Osteocyte (in vitro differentiated cells): ENCODE results near the gene STPG1. TPM values are rescaled to one million over a fixed set of nuclear protein-coding genes. Genes with fewer than 3 reads are reported as not detected.

ENCODE experiments used
- DNase-seq: peaks from one replicate; pipeline ENCODE4 v3.0.0; 2021; ENCODE audit warnings: mixed read lengths; ENCODE audit not compliant: unreplicated experiment; ENCODE audit errors: extremely low spot score
- H3K27ac Mint-ChIP-seq: one replicate; pipeline ENCODE4 v1.8.0; 2021; ENCODE audit warnings: mild to moderate bottlenecking, mixed read lengths; ENCODE audit not compliant: unreplicated experiment
- H3K27me3 Mint-ChIP-seq: one replicate; pipeline ENCODE4 v1.8.0; 2021; ENCODE audit warnings: mixed read lengths; ENCODE audit not compliant: unreplicated experiment
- H3K36me3 Mint-ChIP-seq: one replicate; pipeline ENCODE4 v1.8.0; 2021; ENCODE audit warnings: mixed read lengths; ENCODE audit not compliant: unreplicated experiment
- H3K4me1 Mint-ChIP-seq: one replicate; pipeline ENCODE4 v1.8.0; 2021; ENCODE audit warnings: mixed read lengths; ENCODE audit not compliant: unreplicated experiment
- H3K4me3 Mint-ChIP-seq: one replicate; pipeline ENCODE4 v1.8.0; 2021; ENCODE audit warnings: mild to moderate bottlenecking, moderate library complexity, mixed read lengths; ENCODE audit not compliant: unreplicated experiment
- H3K9me3 Mint-ChIP-seq: one replicate; pipeline ENCODE4 v1.8.0; 2021; ENCODE audit warnings: mixed read lengths; ENCODE audit not compliant: unreplicated experiment
- CTCF ChIP-seq: fragments of 200-600 bp; sonication (generic); IDR thresholded peaks from 2 replicates; pipeline ENCODE4 v1.5.0; 2021; ENCODE audit warnings: antibody characterized with exemption, mild to moderate bottlenecking, moderate library complexity
- total RNA-seq: library from RNA; stranded (reverse); gene quantifications from 2 replicates; pipeline ENCODE4 v1.2.1, GENCODE V29; 2021

STPG1 gene
- total RNA-seq, 1 donor from 2014 or later = 5.3 TPM

GRCh38 chr1:24390924-24391782, 22.4 kb downstream of the STPG1 start:
- Mint-ChIP-seq H3K4me3 (no peak overlapping the region), H3K27ac (peak overlapping the region; percentile 68), H3K4me1 (peaks cover 41% of the 10 kb centered on the region), H3K36me3 (peaks cover 3% of the 10 kb centered on the region), H3K9me3 (no peaks in the 10 kb centered on the region), H3K27me3 (no peaks in the 10 kb centered on the region)
- peak; percentile 89 for DNase-seq
- TF ChIP-seq CTCF = peak; percentile 99

- H3K9me3 Mint-ChIP-seq = no peaks in the 10 kb centered on the region
- TF ChIP-seq CTCF = no peak
- H3K27ac Mint-ChIP-seq = no peak overlapping the region
- H3K4me1 Mint-ChIP-seq = peaks cover 53% of the 10 kb centered on the region
- H3K27me3 Mint-ChIP-seq = no peaks in the 10 kb centered on the region
- H3K36me3 Mint-ChIP-seq = peaks cover 3% of the 10 kb centered on the region
- no peak overlapping the region for H3K4me3 Mint-ChIP-seq
- no peak for DNase-seq
Observed at GRCh38 chr1:24389231-24389678, 24.3 kb downstream of the STPG1 start.

- H3K4me3 Mint-ChIP-seq = no peak overlapping the region
Observed at GRCh38 chr1:24388331-24388885, 25.2 kb downstream of the STPG1 start.

GRCh38 chr1:24387636-24388175, 25.9 kb downstream of the STPG1 start:
- Mint-ChIP-seq H3K27ac (no peak overlapping the region), H3K4me1 (peaks cover 45% of the 10 kb centered on the region), H3K36me3 (peaks cover 3% of the 10 kb centered on the region), H3K4me3 (no peak overlapping the region), H3K27me3 (no peaks in the 10 kb centered on the region), H3K9me3 (no peaks in the 10 kb centered on the region)
- no peak for TF ChIP-seq CTCF
- no peak for DNase-seq

More at GRCh38 chr1:24388331-24388885, 25.2 kb downstream of the STPG1 start:
- H3K27me3 Mint-ChIP-seq = no peaks in the 10 kb centered on the region
- H3K4me1 Mint-ChIP-seq = peaks cover 47% of the 10 kb centered on the region
- H3K27ac Mint-ChIP-seq = no peak overlapping the region
- no peak for DNase-seq
- TF ChIP-seq CTCF = no peak
- no peaks in the 10 kb centered on the region for H3K9me3 Mint-ChIP-seq
- H3K36me3 Mint-ChIP-seq = peaks cover 3% of the 10 kb centered on the region

GRCh38 chr1:24386931-24387330, 26.7 kb downstream of the STPG1 start:
- no peaks in the 10 kb centered on the region for H3K27me3 Mint-ChIP-seq

More at GRCh38 chr1:24386931-24387330, 26.7 kb downstream of the STPG1 start:
- H3K9me3 Mint-ChIP-seq = no peaks in the 10 kb centered on the region
- H3K36me3 Mint-ChIP-seq = peaks cover 3% of the 10 kb centered on the region
- no peak for TF ChIP-seq CTCF
- no peak for DNase-seq
- H3K4me1 Mint-ChIP-seq = peaks cover 42% of the 10 kb centered on the region
- no peak overlapping the region for H3K4me3 Mint-ChIP-seq
- H3K27ac Mint-ChIP-seq = no peak overlapping the region
